OCI-LY3 (cell line): Measurements from ENCODE around the gene GNA12.

ENCODE experiments used
- H2AFZ ChIP-seq: fragments of 200-600, 300-600 bp; shearing (Covaris generic); 2 replicates; pipeline ENCODE4 v1.6.0; 2014; ENCODE audit warnings: antibody characterized with exemption, low read depth, low read length
- H3K27ac ChIP-seq: fragments of 200-600, 300-600 bp; sonication (generic); 2 replicates; pipeline ENCODE4 v1.5.1; 2014; ENCODE audit warnings: mild to moderate bottlenecking, low read length, moderate library complexity, mixed read lengths
- H3K27me3 ChIP-seq: fragments of 200-600, 300-600 bp; sonication (generic); 2 replicates; pipeline ENCODE4 v1.6.1; 2014; ENCODE audit warnings: low read depth, low read length, mixed read lengths
- H3K36me3 ChIP-seq: fragments of 200-600, 300-600 bp; sonication (generic); replicated peaks from 2 replicates; pipeline ENCODE3; 2014; ENCODE audit warnings: low read depth, low read length, mixed read lengths
- H3K4me1 ChIP-seq: fragments of 300-600, 200-600 bp; sonication (generic); 2 replicates; pipeline ENCODE4 v1.6.1; 2014; ENCODE audit warnings: low read length, mixed read lengths
- H3K4me2 ChIP-seq: fragments of 200-600, 300-600 bp; sonication (generic); 2 replicates; pipeline ENCODE4 v1.6.1; 2014; ENCODE audit warnings: low read length, mixed read lengths
- H3K4me3 ChIP-seq: fragments of 300-600, 200-600 bp; sonication (generic); 2 replicates; pipeline ENCODE4 v1.5.1; 2014; ENCODE audit warnings: antibody characterized with exemption, mild to moderate bottlenecking, low read length, moderate library complexity
- H3K79me2 ChIP-seq: fragments of 300-600, 200-600 bp; shearing (Covaris generic); 2 replicates; pipeline ENCODE4 v1.6.1; 2014; ENCODE audit warnings: mild to moderate bottlenecking, low read length, mixed read lengths
- H3K9ac ChIP-seq: fragments of 300-600, 200-600 bp; shearing (Covaris generic); 2 replicates; pipeline ENCODE4 v1.6.0; 2014; ENCODE audit warnings: mild to moderate bottlenecking, low read length, moderate library complexity
- H3K9me3 ChIP-seq: fragments of 200-600, 300-600 bp; shearing (Covaris generic); 2 replicates; pipeline ENCODE4 v1.6.1; 2014; ENCODE audit warnings: low read length, mixed read lengths; ENCODE audit not compliant: insufficient read depth
- H4K20me1 ChIP-seq: fragments of 200-600, 300-600 bp; sonication (generic); 2 replicates; pipeline ENCODE4 v1.6.1; 2016; ENCODE audit warnings: low read length, mixed read lengths; ENCODE audit not compliant: insufficient read depth
- CTCF ChIP-seq: fragments of 200-600, 300-600 bp; sonication (generic); IDR thresholded peaks from 2 replicates; pipeline ENCODE4 v1.5.1; 2014; ENCODE audit warnings: antibody characterized with exemption, low read length, low read depth
- EZH2phosphoT487 ChIP-seq: fragments of 200-600 bp; shearing (Covaris generic); IDR thresholded peaks from 2 replicates; pipeline ENCODE4 v1.6.1; 2018; ENCODE audit warnings: antibody characterized with exemption, mixed run types, low read depth

The GNA12 gene

GRCh38 chr7:2782121-2782520, 62.0 kb downstream of the GNA12 start:
- no peak overlapping the region for H3K9ac ChIP-seq
- H2AFZ ChIP-seq: no peak overlapping the region
- no peak overlapping the region for H3K4me3 ChIP-seq
- peaks cover 42% of the 10 kb centered on the region for H3K4me1 ChIP-seq
- no peak for TF ChIP-seq EZH2phosphoT487
- TF ChIP-seq CTCF: no peak
- H4K20me1 ChIP-seq: no peaks in the 10 kb centered on the region
- no peaks in the 10 kb centered on the region for H3K27me3 ChIP-seq
- H3K9me3 ChIP-seq: no peaks in the 10 kb centered on the region
- H3K36me3 ChIP-seq: peaks cover 12% of the 10 kb centered on the region
- no peak overlapping the region for H3K27ac ChIP-seq
- H3K79me2 ChIP-seq: peaks cover 6% of the 10 kb centered on the region; the same call in 1 of the 2 replicates
- no peak overlapping the region for H3K4me2 ChIP-seq

GRCh38 chr7:2781636-2782035, 62.5 kb downstream of the GNA12 start:
- H4K20me1 ChIP-seq: no peaks in the 10 kb centered on the region
- H3K36me3 ChIP-seq: peaks cover 10% of the 10 kb centered on the region

GRCh38 chr7:2779051-2779450, 65.1 kb downstream of the GNA12 start:
- peaks cover 2% of the 10 kb centered on the region for H3K36me3 ChIP-seq
- no peak overlapping the region for H2AFZ ChIP-seq
- H3K27me3 ChIP-seq: no peaks in the 10 kb centered on the region
- peaks cover 20% of the 10 kb centered on the region for H3K4me1 ChIP-seq
- H3K79me2 ChIP-seq: no peaks in the 10 kb centered on the region
- no peaks in the 10 kb centered on the region for H3K9me3 ChIP-seq
- H3K27ac ChIP-seq: no peak overlapping the region
- no peak overlapping the region for H3K9ac ChIP-seq
- no peaks in the 10 kb centered on the region for H4K20me1 ChIP-seq
- TF ChIP-seq CTCF (no peak), EZH2phosphoT487 (no peak)
- H3K4me2 ChIP-seq: no peak overlapping the region
- H3K4me3 ChIP-seq: no peak overlapping the region

More at GRCh38 chr7:2781636-2782035, 62.5 kb downstream of the GNA12 start:
- no peaks in the 10 kb centered on the region for H3K9me3 ChIP-seq
- TF ChIP-seq CTCF: no peak
- no peak for TF ChIP-seq EZH2phosphoT487
- H3K27me3 ChIP-seq: no peaks in the 10 kb centered on the region
- H3K4me3 ChIP-seq: no peak overlapping the region
- H3K9ac ChIP-seq: no peak overlapping the region
- H2AFZ ChIP-seq: no peak overlapping the region
- peaks cover 6% of the 10 kb centered on the region; the same call in 1 of the 2 replicates for H3K79me2 ChIP-seq
- no peak overlapping the region for H3K4me2 ChIP-seq
- H3K27ac ChIP-seq: no peak overlapping the region
- H3K4me1 ChIP-seq: peaks cover 39% of the 10 kb centered on the region

- peaks cover 5% of the 10 kb centered on the region; the same call in 1 of the 2 replicates for H3K79me2 ChIP-seq
- H3K9ac ChIP-seq: no peak overlapping the region
- no peak overlapping the region for H3K27ac ChIP-seq
- H2AFZ ChIP-seq: no peak overlapping the region
- H4K20me1 ChIP-seq: no peaks in the 10 kb centered on the region
- peaks cover 31% of the 10 kb centered on the region for H3K4me1 ChIP-seq
- H3K27me3 ChIP-seq: no peaks in the 10 kb centered on the region
- H3K9me3 ChIP-seq: no peaks in the 10 kb centered on the region
- no peak overlapping the region for H3K4me3 ChIP-seq
- TF ChIP-seq CTCF: no peak
- no peak for TF ChIP-seq EZH2phosphoT487
- H3K36me3 ChIP-seq: peaks cover 5% of the 10 kb centered on the region
- no peak overlapping the region for H3K4me2 ChIP-seq
These were observed 66.1 kb downstream of the GNA12 start for GRCh38 chr7:2777898-2778535.
